DMS 273 treated with DMSO at 0.1 percent for 48 hours (cell line): ENCODE data around the gene CELSR3.

Source experiments
- DNase-seq: peaks from one replicate; lab custom pipeline; 2025; lab: John Stamatoyannopoulos, UW

The CELSR3 gene

DNA sequence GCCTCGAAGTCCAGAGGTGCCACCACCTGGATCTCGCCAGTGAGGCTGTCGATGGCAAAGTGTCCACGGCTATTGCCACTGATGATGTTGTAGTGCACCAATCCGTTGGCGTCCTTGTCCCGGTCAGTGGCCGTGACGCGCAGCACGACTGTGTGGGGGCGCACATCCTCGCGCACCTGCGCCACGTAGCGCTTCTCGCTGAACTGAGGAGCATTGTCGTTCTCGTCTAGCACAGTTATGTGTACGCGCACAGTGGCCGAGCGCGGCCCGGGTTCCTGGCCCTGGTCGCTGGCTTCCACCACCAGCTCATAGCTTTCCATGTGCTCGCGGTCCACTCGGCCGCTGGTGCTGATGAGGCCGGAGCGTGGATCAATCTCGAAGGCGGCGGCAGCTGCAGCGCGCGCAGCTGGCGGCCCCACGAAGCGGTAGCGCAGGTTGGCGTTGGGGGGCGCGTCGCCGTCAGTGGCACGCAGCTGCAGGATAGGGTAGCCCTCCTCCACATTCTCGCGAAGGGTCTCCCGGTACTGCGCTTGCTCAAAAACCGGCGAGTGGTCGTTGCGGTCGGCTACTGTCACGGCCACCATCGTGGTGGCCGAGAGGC, 1.8 kb downstream of the CELSR3 start:
- no peak for DNase-seq

- DNase-seq, result no peak
Measured at GRCh38 chr3:48656841-48657281, 5.8 kb downstream of the CELSR3 start.

GRCh38 chr3:48656061-48656840, 6.4 kb downstream of the CELSR3 start:
- no peak for DNase-seq

DNA sequence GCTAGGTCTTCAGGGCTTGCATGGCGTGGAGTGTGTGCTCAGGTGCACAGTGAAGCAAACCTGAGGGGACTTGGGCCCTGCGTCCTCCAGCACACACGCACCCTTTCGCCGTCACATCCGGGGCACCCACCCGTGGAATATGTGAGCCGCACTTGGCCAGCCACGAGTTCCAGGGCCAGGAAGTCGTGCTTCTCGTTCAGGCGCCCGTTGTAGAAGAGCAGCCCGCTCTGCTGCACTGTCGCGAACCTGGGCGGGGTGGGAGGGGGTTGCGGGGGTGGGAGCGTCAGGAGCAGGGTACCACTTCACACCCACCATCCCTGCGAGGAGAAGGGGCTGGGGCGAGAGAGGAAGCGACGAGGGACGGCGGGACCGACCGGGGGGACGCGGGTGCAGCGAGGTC, 7.1 kb downstream of the CELSR3 start:
- DNase-seq, result no peak

DNA sequence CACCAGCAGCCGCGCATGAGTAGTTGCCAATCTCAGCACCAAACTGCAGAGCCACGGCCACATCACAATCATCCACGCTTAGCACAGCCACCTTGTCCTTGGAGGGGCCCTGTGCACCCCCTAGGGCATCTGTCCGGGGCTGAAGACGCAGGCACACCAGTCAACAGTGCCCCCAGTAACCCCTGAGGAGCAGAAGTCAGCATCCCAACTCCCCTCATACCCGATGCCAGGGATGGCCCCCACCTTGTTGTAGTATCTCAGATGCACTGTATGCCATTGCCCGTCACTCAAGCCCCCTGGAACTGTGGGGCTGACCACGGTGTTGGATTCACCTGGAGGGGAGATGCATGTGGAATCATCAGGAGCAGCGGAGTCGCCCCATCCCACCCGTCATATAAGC, 7.6 kb downstream of the CELSR3 start:
- DNase-seq, result no peak

DNA sequence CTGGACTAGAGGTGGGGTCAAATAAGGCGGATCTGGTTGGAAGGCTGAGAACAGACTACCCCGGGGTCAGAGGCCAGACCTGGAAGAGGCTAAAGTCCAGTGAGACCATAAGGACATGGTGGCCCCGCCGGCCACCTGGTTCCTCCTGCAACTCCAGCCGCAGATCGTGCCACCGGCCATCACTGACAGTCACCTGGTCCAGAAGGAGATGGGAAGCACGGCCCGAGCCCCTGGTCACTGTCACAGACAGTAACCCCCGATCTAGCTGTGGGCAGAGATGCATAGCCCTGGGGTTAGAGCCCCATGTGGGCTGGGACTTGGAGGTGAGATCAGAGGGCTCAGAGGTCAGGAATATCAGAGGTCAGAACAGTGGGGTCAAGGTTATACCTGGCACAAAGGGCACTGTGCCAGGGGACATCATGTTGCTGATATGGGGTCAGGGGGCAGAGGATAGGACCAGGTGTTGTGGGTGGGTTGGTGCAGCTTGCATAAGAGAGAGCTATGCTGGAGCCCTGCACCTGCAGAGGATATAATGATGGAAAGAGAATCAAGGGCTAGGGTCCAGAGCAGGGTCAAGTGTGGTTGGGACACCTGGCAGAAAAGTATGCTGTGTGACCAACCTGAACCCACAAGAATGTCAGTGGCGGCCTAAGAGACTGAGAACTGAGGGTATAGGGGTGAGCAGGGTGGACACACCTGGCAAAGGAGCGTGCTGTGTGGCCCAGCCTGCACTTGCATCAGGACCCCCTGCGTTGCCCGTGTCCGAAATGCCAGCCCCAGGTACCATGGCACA, 9.6 kb downstream of the CELSR3 start:
- no peak for DNase-seq

- no peak for DNase-seq
Measured at GRCh38 chr3:48651771-48652170, 10.9 kb downstream of the CELSR3 start.

GRCh38 chr3:48650723-48651122, 12.0 kb downstream of the CELSR3 start:
- no peak for DNase-seq

DNA sequence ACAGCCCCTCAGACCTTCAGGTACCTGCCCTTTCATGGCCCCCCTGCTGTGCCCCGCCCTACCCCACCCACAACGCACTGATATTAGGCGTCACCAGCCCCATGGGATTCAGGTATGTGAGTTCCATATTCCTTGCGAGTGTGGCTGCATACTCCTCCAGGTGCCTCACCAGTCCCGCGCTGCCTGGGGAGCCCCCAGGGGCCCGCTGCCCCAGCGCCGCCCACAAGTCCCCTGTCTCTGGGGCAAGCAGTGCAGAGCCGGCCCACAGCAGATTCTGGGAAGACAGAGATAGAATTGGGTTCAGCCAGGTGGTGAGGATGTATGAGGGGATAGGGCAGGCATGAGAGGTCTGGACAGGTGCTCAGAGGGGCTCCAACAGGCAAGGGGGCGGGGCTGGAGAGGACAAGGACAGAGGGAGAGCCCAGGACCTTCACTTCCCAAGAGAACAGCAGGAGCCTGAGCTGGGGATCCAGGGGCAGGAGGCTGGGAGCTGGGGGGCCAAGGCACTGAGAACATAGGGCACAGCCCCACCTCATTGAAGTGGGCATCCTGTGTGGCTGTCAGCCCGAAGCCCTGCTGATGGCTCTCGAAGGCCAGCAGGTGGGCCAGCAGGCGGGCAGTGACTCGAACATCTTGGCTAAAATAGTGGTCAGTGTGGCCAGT, 14.4 kb downstream of the CELSR3 start:
- DNase-seq, result no peak

DNA sequence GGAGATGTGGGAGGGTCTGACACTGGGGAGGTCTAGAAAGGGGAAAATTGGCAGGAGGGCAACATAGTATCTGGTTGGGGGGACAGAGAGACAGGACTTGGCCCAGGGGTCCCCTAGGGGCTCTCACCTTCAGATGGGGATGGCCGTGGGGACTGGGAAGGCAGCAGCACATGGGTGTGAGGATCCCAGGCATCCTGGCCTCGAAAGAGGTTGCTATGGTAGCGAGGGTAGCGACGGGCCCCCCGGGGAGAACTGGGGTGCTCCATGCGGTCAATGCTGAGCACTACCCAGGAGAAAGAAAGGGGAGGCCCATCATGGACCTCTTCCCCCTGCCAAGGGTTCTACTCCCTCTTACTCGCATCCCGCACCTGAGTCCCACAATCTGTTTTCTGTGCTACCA, 15.0 kb downstream of the CELSR3 start:
- no peak for DNase-seq

DNA sequence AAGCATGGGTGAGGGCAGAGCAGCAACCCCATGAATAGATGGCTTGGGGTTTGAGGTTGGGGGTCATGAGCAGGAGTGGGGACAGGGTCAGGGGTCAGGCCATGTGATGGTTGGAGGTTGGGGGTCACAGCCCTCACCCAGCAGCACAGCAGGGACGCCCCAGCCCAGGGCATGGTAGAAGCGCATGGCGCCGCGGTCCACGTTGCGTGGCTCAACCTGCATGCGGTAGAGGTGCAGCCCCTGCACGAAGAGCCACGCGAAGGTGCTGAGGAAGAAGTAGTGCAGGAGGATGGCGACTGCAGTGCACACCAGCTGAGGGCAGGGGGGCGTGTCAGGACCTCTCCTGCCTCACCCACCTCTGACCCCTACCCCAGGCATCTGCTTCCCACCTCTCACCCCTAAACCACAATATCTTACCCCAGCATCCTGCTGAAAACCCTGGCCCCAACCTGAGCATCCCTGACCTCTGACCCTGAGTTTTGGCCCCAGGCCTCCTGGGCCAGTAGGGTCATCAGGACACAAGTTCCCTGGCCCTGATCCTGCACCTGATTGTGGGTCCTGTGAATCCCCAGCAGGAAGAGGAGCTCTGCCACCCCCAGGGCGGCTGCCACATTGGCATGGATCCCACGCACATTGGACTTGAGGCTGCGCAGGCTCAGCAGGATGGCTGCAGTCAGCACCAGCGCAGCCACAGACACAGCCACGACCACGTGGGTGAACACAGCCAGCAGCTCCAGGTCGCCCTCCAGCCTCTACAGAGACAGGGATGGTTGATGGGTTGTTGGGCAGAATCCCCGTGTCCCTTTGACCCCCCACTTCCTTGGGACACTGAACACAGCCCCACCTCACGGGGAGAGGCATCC, 17.6 kb downstream of the CELSR3 start:
- DNase-seq, result no peak

GRCh38 chr3:48642605-48643004, 20.1 kb downstream of the CELSR3 start:
- no peak for DNase-seq

- DNase-seq, result no peak
Measured at GRCh38 chr3:48641396-48641795, 21.3 kb downstream of the CELSR3 start.

DNA sequence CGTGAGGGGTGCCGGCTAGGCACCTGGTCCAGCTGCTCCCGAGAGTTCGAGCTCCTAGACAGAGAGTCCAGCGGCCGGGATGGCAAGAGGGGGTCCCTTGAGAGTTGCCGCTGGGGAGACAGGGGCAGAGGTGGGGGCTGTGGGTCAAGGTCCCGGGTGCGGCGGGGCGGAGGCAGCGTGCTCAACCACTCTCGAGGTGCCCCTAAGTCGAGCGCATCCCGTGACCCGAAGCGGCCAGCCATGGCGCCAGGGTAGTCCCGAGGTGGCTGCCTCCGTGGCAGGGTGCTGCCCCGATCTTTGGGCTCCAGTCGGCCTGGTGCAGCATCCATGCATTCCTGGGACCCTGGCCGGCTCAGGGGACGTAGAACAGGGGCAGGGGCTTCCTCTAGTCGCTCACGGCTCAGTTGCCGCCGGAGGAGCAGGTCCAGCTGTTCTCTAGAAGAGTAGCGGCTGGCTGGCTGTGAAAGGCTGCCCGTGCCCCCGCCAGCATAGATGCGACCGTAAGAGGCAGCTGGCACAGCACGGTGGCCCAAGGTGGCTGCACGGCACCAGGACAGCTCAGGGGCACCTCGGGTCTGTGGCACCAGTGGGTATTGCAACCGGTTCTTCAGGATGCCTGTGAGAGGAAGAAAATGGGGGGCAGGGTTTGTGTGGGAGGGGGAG, 22.6 kb downstream of the CELSR3 start:
- no peak for DNase-seq

GRCh38 chr3:48637305-48637704, 25.4 kb downstream of the CELSR3 start:
- no peak for DNase-seq

GRCh38 chr3:48636149-48636655, 26.5 kb downstream of the CELSR3 start:
- DNase-seq, result no peak

DNA sequence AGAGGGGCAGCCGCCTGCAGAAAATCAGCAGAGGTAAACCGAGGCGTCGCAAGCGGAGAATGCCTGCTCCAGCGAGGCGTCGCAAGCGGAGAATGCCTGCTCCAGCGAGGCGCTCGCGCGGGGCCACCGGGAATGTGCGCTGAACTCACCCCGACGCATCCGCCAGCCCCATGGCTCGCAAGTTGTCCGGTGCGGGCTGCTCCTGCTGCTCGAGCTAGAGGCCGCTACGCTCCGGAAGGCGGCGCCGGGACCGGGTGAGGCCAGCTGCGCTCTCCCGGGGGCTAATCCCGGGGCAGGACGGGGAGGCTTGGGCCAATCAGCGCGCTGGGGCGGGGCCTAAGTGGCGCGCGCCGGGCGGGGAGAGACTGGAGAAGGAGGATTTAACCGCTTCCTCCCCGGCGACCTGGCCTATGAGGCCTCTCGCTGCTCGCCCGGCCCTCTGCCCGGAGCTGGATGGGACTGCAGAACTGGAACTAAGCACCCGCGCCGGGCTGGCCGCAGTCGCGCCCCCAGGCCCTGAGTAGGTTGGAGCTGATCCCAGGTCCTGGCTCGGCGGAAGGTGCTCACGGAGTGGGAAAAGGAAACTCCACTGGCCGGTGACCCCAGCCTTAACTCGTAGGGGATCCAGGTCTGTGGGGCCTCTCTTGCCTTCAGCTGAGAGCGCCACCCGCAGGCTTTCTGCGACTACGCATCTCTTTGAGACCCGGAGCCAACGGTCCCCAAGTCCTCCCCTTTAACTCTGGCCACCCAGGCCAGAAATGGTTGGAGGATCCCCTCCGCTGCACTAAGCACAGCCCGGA, 27.3 kb downstream of the CELSR3 start, which contains the start of gene SLC26A6:
Gene SLC26A6 (minus strand): TSS at position 240 of the 800 bp plus-strand sequence. CDS start 68 bp downstream, at position 172.
- DNase-seq, result peak; percentile 63

DNA sequence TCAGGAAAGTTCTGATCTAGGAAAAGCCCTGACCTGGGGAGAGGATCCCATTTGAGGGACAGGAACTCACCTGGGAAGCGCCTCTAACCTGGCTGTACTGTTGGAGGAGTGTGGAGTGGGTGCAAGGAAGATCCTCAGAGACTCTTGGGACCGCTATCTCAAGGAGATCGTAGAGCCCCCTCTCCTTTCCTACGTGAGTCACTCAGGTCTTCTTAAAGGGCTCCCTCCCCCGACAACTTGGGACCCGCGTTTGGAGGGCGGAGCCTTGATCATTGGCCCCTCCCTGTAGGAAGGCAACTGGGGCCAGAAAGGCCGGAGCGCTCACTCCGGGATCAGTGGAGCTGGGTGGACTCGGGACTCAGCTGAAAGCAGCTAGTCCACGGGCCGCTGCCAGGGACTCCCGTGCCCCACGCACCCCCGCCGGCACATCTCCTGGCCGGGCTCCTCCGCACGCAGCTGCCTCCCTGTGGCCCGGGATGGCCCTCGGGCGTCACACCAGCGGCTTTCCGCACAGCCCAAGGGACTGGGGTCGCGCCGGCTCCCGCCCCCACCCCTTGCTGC, 27.9 kb downstream of the CELSR3 start:
- no peak for DNase-seq

- no peak for DNase-seq
Measured at GRCh38 chr3:48633743-48634142, 28.9 kb downstream of the CELSR3 start.
